Renal pelvis (tissue), 12 donors: ENCODE measurements around the gene IFNB1. TPM values are rescaled to one million over a fixed set of nuclear protein-coding genes. Genes with fewer than 3 reads are reported as not detected.

ENCODE experiments used
- DNase-seq: peaks from one replicate; pipeline ENCODE4 v3.0.0-alpha.2; 2013
- long read RNA-seq, 16 experiments: transcript quantifications; one replicate each; lab custom pipeline, GENCODE V29; 2026
- polyA plus RNA-seq, 3 donors: library from polyadenylated mRNA; unstranded; fragments of 120-200 nt; gene quantifications; one replicate each; pipeline ENCODE4 v1.2.1, GENCODE V29; 2013; ENCODE audit not compliant: insufficient read length in 3 of 3

IFNB1 gene
- polyA plus RNA-seq, result not detected
- long read RNA-seq, donor 1, result 0 reads
- long read RNA-seq, donor 2, result 0 reads
- long read RNA-seq, donor 3, result 0 reads
- long read RNA-seq, donor 4, result 0 reads
- long read RNA-seq, donor 5, result 0 reads
- long read RNA-seq, donor 6, result 0 reads
- long read RNA-seq, donor 7, result 0 reads
- long read RNA-seq, donor 8, partial matches to known transcripts, result 0 of 1 reads
- long read RNA-seq, donor 8, other reads (novel, unspliced or antisense), result 0 of 1 reads
- long read RNA-seq, donor 9, result 0 reads
- long read RNA-seq, donor 10, result 0 reads
- long read RNA-seq, donor 11, result 0 reads
- long read RNA-seq, donor 12, partial matches to known transcripts, result 0 of 1 reads
- long read RNA-seq, donor 12, other reads (novel, unspliced or antisense), result 0 of 1 reads
- long read RNA-seq, donor 13, result 0 reads
- long read RNA-seq, donor 14, result 0 reads
- long read RNA-seq, donor 15, result 0 reads
- long read RNA-seq, donor 16, result 0 reads

DNA sequence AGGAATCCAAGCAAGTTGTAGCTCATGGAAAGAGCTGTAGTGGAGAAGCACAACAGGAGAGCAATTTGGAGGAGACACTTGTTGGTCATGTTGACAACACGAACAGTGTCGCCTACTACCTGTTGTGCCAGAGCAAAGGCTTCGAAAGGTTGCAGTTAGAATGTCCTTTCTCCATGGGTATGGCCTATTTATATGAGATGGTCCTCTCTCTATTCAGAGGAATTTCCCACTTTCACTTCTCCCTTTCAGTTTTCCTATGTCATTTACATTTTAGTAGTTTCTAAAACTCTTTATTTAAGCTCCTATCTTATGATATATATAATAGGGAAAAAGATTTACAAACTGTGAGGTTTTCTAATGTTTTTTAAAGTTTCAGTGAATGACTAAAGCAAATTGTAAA lies at the start of gene IFNB1:
Gene IFNB1 (minus strand): TSS at position 162 of the 400 bp plus-strand sequence. CDS start 73 bp downstream, at position 89.
- no peak for DNase-seq

DNA sequence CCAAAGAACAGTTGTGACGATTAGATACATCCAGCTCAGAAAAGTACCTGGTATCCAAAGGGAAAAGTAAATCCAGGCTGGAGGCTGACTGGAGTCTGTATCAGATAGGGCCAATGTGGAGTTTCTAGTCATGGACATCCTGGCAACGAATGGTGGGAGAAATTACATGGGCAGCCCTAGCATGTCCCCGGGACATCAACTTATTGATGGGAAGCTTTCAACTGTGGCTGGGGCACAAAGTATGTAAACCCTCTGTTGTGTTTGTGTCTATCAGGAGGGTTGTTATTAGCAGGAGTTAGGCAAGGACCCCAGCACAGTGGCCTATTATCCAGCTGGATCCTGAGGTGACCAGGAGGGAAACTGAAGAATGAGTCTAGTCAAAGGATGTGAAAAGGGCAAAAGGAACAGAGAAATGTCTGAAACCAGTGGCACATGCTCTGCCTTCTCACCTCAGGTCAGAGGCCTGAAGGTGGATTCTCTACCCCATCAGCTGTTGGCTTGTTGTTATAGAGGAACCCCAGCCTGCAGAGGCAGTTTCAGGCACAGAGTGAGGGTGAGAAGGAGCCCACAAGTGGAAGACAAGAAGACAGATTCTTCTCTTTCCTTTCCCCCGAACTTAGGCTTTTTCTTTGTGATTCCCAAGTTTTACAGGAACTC lies 44.0 kb upstream of the IFNB1 start:
- no peak for DNase-seq

DNA sequence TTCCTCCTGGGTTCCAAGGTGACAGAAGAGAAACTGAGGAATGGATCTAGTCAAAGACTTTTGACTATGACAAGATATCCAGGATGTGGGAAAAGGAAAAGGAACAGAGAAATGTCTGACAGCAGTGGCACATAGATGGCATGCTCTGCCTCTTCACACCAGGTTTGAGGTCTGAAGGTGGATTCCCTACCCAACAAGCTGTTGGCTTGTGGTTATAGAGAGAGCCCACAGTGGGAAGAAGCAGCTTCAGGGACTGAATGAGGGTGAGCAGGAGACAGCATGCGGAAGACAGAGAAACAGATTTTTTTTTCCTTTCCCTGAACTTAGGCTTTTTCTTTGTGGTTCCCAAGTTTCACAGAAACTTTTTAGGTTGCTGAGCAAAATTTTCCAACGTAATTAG lies 43.3 kb upstream of the IFNB1 start:
- no peak for DNase-seq

DNA sequence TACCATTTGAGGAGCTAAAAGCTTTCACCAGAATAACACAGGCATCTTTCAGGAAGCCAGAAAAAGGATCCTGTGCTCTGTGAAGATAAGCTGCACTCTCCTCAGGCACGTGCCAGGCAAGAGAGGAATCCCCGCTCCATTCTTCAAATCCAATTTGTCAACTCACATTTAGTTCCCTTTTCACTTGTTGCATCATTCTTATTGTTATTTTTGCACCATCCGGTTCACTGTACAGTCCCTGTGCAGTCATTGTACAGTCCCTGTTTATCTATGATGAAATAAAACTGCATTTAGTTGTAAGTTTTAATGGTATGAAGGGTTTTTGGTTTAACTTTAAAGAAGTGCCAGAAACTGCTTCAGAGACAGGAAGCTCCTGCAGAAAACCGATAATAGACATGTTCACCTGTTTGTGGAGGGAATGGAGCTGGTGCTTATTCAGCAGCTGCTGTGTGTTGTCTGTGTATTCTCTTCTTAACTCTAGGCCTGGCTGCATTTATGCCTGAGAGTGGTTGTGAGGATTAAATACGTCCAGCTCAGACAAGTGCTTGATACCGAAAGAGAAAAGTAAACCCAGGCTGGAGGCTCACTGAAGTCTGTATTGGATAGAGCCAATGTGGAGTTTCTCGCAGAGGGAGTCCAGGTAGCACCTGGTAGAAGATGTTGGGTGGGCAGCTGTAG lies 41.5 kb upstream of the IFNB1 start:
- no peak for DNase-seq

DNA sequence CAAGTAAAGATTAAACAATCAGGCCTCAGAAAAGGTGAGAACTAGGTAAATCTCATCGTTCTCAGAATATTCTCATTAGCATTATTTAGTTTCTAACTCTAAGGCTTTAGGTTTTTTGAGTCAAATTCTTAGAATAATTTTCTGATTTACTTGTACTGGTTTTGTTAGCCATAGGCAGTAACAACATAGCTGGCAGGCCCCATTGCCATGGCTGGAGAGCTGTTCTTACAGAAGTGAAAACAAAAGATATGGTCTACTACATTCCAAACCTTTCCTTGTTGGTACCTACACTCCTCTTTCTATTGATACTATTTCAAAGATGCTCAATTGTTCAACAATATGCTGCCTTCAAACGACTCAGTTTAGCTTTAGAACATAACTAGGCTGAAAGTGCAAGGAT lies 36.6 kb upstream of the IFNB1 start:
- DNase-seq, result no peak

DNA sequence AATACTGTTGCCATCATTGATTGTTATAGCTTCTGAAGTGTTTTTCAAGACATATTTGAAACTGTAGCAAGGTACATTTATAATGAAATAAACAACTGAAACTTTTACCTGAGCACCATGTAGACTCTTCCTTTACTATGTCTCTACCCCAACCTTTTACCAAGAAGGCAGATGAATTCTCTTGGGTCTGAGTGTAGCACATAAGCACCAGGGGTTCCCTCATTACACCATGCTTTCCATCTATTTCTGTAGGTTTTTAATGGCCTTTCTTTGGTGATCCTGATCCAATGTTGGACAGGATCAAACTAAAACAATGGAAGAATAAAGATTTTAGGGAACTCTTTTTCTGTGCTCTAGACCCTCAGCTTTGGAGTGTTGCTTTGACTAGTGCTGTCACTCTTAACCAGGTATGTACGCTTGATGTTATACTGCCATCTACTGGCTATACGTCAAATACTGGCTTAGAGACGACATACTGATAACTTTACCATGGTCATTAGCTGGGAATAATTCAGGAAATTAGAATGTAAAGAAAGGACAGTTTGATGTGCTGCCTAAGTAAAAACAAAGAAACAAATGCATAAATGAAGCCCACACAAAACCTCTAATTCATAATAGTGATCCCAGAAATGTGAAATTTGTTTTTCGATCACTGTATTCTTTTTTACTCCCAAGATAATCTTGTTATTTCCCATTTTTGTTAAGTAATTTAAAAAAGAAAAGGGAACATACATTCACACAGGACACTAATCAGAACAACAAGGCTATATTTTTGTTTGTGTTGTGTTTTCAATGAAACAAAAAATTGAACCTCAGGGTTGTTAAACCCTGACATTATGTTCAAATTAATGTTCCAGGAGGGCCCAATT lies 33.2 kb upstream of the IFNB1 start:
- DNase-seq, result peak; percentile 64

DNA sequence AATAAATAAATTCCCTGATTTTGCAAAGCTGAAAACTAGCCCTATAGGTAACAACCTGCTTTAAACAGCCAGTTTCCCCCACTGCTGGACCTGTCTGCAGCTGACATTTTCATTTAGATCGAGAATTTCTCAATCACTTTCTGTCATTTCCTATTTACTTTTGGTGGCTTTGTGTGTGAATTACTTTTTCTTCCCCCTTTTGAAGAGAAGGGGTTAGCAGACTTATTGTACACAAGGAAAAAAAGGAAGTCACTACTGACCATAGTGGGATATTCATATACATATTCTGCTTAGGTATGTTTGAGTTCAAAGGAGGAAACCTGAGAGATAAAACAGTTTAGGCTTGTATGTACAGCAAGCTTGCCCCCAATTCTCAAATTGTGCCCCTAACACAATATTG lies 27.0 kb upstream of the IFNB1 start:
- no peak for DNase-seq

DNA sequence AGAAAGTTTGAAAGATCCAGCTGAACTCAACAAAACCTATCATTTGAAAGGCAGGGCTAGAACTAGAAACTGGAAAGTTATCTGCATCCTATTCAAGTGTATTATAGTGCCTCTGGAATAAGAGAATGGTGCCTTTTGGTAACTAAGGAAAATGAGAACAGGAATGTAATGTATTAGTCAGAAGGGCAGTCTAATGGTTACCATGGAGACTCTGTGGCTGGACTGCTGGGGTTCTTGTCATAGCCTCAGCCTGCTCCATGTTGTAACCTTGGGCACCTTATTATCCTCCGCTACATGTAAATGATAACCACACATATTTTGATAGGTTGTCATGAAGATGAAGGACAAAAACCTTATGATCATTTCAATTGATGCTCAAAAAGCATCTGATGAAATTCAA lies 24.6 kb upstream of the IFNB1 start:
- DNase-seq, result no peak

DNA sequence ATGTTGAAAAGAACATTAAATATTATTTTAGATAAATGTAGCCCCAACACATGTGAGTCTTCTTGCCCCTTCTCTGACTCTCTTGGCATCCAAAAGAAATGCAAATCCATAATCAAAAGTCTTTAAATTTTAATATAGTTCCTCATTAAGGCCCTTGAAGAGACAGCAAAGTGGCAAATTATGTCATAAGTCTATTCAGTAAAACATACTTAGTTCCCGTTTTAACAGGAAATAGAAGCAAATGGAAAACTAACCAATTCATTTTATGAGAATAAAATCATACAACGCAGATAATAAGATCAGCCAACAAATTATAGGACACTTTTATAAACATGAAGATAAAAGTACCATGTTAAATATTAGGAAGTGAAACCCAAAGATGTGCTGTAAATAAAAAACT lies 20.1 kb upstream of the IFNB1 start:
- DNase-seq, result no peak

DNA sequence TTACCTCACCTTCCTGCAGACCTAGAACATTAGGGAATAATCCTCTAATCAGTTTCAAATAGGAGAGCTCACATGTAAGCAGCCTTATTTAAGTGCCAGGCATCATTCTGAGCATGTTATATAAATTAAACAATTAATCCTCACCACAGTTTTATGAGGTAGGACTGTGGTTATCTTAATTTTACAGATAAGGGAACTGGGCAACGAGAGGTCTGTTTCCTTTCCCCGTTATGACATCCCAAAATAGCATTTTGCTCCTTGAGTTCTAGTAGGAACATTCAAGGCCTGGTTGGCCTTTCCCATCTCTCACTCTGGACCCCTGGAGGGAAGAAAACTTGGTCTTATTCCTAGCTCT lies 19.1 kb upstream of the IFNB1 start:
- DNase-seq, result no peak

DNA sequence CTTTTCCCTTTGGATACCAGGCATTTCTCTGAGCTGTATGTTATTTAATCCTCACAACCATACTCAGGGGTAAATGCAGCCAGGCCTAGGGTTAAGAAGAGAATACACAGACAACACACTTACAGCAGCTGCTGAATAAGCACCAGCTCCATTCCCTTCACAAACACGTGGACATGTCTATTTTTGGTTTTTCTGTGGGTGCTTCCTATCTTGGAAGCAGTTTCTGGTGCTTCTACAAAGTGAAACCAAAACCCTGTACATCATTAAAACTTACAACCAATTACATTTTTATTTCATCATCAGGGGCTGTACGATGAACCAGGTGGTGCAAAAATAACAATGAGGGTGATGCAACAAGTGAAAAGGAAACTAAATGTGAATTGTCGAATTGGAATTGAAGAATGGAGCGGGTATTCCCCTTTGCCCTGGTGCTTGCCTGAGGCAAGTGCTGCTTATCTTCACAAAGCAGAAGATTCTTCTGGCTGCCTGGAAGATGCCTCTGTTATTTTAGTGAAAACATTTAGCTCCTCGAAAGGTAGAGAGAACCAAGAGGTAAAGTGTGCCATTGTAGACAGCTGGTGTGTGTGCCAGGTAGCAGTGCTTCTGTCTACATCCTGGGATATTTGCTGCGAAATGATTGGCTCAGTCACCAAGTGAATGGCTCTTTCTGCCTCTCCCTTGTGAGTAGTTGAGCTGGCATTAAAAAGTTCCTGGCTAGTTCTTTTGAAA lies 18.6 kb upstream of the IFNB1 start:
- no peak for DNase-seq

DNA sequence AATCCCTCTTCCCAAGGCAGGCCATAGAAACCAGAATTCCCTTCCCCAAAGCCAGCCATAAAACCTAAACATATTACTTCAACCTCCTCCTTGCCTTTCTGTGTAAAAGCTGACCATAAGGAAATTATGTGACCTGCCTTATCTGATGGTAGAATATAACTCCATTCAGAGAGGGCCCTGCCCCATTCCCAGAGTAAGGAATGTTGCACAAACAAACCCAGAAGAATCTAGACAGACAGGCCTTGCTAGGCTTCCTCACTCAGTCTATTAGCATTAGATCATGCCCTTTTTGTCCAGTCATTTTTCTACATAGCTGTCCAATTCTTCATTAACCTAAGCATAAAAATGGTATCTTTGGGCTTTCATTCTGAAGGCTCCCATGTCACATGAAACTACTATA lies 17.8 kb upstream of the IFNB1 start:
- no peak for DNase-seq

DNA sequence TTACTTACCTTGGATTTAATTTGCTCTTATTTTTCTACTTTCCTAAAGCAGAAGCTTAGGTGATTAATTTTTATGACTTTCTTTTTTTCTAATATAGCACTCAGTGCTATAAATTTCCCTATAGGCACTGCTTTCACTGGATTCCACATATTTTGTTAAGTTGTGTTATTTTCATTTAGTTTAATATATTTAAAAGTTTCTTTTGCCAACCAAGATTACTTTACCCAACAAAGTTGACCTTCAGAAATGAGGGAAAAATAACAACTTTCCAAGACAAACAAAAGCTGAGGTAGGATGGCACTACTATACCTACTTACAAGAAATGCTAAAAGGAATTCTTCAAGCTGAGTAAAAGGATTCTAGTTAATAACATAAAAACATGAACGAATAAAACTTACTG lies 8.8 kb upstream of the IFNB1 start:
- no peak for DNase-seq

DNA sequence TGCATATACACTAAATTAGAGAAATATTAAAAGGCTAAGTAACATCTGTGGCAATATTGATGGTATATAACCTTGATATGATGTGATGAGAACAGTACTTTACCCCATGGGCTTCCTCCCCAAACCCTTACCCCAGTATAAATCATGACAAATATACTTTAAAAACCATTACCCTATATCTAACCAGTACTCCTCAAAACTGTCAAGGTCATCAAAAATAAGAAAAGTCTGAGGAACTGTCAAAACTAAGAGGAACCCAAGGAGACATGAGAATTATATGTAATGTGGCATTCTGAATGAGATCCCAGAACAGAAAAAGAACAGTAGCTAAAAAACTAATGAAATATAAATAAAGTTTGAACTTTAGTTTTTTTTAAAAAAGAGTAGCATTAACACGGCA lies 7.3 kb upstream of the IFNB1 start:
- DNase-seq, result no peak

DNA sequence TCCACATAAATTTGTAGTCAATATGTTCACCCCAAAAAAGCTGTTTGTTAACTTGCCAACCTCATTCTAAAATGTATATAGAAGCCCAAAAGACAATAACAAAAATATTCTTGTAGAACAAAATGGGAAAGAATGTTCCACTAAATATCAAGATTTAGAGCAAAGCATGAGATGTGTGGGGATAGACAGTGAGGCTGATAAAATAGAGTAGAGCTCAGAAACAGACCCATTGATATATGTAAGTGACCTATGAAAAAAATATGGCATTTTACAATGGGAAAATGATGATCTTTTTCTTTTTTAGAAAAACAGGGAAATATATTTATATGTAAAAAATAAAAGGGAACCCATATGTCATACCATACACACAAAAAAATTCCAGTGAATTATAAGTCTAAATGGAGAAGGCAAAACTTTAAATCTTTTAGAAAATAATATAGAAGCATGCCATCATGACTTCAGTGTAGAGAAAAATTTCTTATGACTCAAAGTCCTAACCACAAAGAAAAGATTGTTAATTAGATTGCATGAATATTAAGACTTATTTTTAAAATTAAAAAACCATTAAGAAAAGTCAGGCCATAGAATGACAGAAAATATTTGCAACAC lies 6.6 kb upstream of the IFNB1 start:
- no peak for DNase-seq

DNA sequence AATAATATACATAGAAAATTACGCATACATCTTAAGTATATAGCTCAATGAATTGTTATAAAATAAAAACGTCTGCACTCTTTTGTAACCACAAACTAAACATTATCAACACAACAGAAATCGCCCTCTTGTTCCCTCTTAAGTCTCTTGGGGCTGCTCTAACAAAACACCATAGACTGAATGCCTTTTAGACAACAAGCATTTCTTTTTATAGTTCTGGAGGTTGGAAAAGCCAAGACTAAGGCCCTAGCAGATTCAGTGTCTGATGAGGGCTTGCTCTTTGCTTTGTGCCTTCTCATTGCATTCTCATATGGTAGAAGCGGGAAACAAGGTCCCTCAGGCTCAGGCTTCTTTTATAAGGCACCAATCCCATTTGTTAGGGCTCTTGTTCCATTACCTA lies 4.9 kb upstream of the IFNB1 start:
- DNase-seq, result no peak

DNA sequence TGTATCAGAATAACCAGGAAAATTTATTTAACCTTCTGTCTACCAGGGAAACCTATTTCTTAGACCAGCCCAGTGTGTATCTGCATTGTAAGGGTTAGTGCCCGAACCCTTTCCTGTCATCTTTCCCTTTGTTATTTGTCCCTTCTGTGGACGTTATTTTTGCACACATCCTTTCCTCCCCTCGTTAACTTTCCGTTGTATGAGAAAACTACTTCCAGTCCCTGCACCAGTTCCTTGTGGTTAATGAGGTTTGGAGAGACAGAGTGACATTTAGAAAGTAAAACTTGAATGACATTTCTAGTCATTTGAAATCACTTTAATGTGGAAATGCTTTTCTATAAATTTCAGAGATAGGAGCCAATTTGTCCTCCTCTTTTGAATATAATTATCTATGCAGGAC lies 4.3 kb upstream of the IFNB1 start:
- DNase-seq, result no peak

DNA sequence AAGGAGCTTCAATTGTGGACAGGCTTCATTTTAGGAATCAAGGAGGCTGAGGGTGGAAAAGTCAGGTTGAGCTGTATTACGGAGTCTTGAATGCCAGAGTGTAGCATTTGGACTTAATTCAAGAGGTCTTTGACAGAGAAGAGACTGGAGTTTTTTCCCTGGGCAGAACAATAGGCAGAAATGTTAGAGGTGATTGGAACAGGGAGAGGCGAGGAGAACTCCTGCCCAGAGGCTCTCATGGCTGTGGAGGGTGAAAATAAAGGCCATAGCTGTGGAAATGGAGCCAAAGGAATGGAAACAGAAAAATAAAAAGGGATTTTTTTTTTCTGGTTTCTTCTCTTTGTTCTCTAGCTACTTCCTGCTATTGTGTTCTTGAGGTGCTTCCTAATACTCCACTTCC lies 3.7 kb upstream of the IFNB1 start:
- DNase-seq, result no peak

DNA sequence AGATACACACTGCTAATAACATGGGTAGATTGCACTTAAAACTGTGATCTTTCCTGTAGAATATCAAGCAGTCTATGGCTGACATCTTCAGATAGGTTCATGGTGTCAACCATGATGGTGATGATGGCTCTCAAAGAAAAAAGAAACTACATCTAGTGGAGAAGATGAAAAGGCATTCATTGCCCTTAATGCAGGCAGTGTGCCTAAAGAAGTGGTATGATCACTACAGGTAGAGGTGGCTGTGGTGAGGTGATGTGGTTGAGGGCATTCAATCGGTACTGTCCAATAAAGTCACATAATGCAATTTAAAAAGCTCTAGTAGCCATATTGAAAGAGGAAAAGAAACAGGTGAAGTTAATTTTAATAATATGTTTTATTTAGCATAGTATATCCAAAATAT lies 3.1 kb upstream of the IFNB1 start:
- no peak for DNase-seq

DNA sequence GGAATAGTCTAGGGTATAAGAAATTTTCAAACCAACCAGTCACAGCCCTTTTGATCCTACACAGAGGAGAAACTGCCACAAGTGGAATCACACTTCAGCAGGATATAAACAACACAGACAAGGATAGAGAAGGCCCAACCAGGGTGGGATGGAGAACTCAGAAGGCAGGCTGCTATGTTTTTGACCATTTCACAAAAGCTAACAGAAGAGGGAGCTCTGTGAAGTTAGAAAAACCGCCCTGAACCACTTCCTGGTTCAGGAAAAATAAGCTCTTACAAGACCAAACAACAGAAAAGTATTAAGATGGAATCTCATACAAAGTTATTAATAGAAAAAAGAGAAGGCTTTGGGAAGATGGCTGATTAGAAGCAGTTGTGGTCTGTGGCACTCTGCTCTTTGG lies 960 bp upstream of the IFNB1 start:
- no peak for DNase-seq

DNA sequence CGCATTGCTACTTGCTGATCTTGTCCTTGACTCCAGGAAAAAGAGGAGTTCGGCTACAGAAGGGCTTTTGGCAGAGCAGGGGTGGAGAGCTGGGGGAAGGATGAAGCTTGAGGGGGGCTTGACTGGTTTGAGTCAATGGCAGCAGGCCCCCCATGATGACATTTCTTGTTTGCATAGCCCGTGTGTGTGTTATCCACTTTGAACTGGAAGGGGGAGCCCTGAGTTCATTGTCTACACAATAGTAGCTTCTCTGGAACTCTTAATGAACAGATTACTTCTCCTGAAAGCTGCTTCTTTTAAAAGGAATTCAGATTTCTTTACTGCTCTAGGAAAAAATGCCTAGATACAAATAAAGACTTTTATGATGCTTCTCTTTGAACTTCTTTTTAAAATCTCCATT lies 2.3 kb downstream of the IFNB1 start:
- DNase-seq, result no peak
